GM20000 (cell line): ENCODE data around the gene SESN2.

Source experiments
- DNase-seq: peaks from one replicate; pipeline ENCODE4 v3.0.0; 2012; ENCODE audit warnings: low spot score
- CTCF ChIP-seq: IDR thresholded peaks from 2 replicates; pipeline ENCODE4 v1.5.1; 2012; ENCODE audit warnings: mild to moderate bottlenecking, control low read depth; ENCODE audit errors: extremely low read depth, missing control alignments

SESN2 gene

GRCh38 chr1:28291711-28292110 is 32.4 kb downstream of the SESN2 start:
- TF ChIP-seq CTCF, result no peak

GRCh38 chr1:28295936-28296335 is 36.6 kb downstream of the SESN2 start:
- no peak for TF ChIP-seq CTCF
- DNase-seq, result no peak

More at GRCh38 chr1:28291711-28292110, 32.4 kb downstream of the SESN2 start:
- DNase-seq, result no peak

- no peak for DNase-seq
- TF ChIP-seq CTCF, result no peak
Observed at GRCh38 chr1:28296401-28297261, 37.3 kb downstream of the SESN2 start.

- peak; percentile 35 for DNase-seq
- TF ChIP-seq CTCF, result no peak
Observed at GRCh38 chr1:28297826-28298225, 38.5 kb downstream of the SESN2 start.

- no peak for DNase-seq
- no peak for TF ChIP-seq CTCF
Observed at GRCh38 chr1:28298438-28298837, 39.1 kb downstream of the SESN2 start.

GRCh38 chr1:28301368-28302174 is 42.3 kb downstream of the SESN2 start:
- TF ChIP-seq CTCF, result no peak

GRCh38 chr1:28302247-28302646 is 42.9 kb downstream of the SESN2 start:
- TF ChIP-seq CTCF, result no peak
- no peak for DNase-seq

More at GRCh38 chr1:28301368-28302174, 42.3 kb downstream of the SESN2 start:
- no peak for DNase-seq
